H1 (cell line): Measurements from ENCODE around the gene ZNF727. TPM values are rescaled to one million over a fixed set of nuclear protein-coding genes. Genes with fewer than 3 reads are reported as not detected.

ENCODE experiments used
- CTCF ChIA-PET: fragments of 300-600 bp; sonication (Branson Sonifier 250); formaldehyde crosslinking; loops from one replicate; lab custom pipeline; 2021; ENCODE audit not compliant: partially characterized antibody; lab: Charles Lee
- POLR2A ChIA-PET: fragments of 300-600 bp; sonication (Branson Sonifier 250); formaldehyde crosslinking; loops from one replicate; lab custom pipeline; 2021; ENCODE audit warnings: inconsistent platforms; ENCODE audit not compliant: partially characterized antibody; lab: Charles Lee
- DNase-seq, 2 experiments: peaks; one replicate each; pipeline versions ENCODE4 v3.0.0 to v3.0.0-alpha.2; 2010 to 2022; ENCODE audit warnings: low spot score in 2 of 2, low read depth in 1 of 2, mixed read lengths in 1 of 2
- FAIRE-seq: peaks from 2 replicates; lab custom pipeline; 2011; peaks lifted over from hg19 to GRCh38; lab: Jason Lieb, UNC
- H2AFZ ChIP-seq: 2 replicates; pipeline ENCODE4 v1.8.1; 2012; ENCODE audit warnings: low read length, inconsistent platforms
- H2AK5ac ChIP-seq: 2 replicates; pipeline ENCODE4 v1.6.1; 2013; ENCODE audit warnings: low read depth, low read length
- H2BK120ac ChIP-seq: replicated peaks from 2 replicates; pipeline ENCODE3; 2013; ENCODE audit warnings: low read depth, low read length, inconsistent platforms
- H2BK12ac ChIP-seq: 2 replicates; pipeline ENCODE4 v1.6.1; 2013; ENCODE audit warnings: low read depth, low read length
- H2BK15ac ChIP-seq: 2 replicates; pipeline ENCODE4 v1.6.1; 2013; ENCODE audit warnings: low read length
- H2BK20ac ChIP-seq: 2 replicates; pipeline ENCODE4 v1.6.1; 2013; ENCODE audit warnings: low read length
- H2BK5ac ChIP-seq: 2 replicates; pipeline ENCODE4 v1.6.1; 2013; ENCODE audit warnings: low read depth, low read length
- H3K14ac ChIP-seq: 2 replicates; pipeline ENCODE4 v1.6.1; 2013; ENCODE audit warnings: inconsistent platforms; ENCODE audit not compliant: insufficient read length
- H3K18ac ChIP-seq: 2 replicates; pipeline ENCODE4 v1.6.1; 2013; ENCODE audit warnings: low read length; ENCODE audit errors: extremely low read depth
- H3K23ac ChIP-seq: 2 replicates; pipeline ENCODE4 v1.6.1; 2013; ENCODE audit warnings: inconsistent platforms; ENCODE audit not compliant: insufficient read length
- H3K23me2 ChIP-seq: 2 replicates; pipeline ENCODE4 v1.6.1; 2013; ENCODE audit warnings: low read depth, low read length
- H3K27ac ChIP-seq: 2 replicates; pipeline ENCODE4 v1.6.1; 2011; ENCODE audit warnings: low read depth, low read length, inconsistent platforms
- H3K27me3 ChIP-seq, 4 experiments: replicated peaks in 1 of 4; 1 replicate in 1 of 4; 2 replicates in 3 of 4; pipeline versions ENCODE4 v1.6.1 to v1.8.1; 2011 to 2013; ENCODE audit warnings: low read length in 3 of 4, mild to moderate bottlenecking in 3 of 4, inconsistent platforms in 2 of 4, mixed read lengths in 2 of 4, moderate library complexity in 1 of 4; ENCODE audit not compliant: control insufficient read depth in 3 of 4, insufficient read depth in 3 of 4; ENCODE audit errors: extremely low read depth in 1 of 4
- H3K36me3 ChIP-seq, 4 experiments: 2 replicates each; pipeline versions ENCODE4 v1.6.1 to v1.8.1; 2011 to 2013; ENCODE audit warnings: mild to moderate bottlenecking in 4 of 4, low read length in 3 of 4, moderate library complexity in 2 of 4, control low read depth in 1 of 4, inconsistent platforms in 1 of 4; ENCODE audit not compliant: insufficient read depth in 4 of 4, control insufficient read depth in 2 of 4
- H3K4ac ChIP-seq: replicated peaks from 2 replicates; pipeline ENCODE3; 2013; ENCODE audit warnings: low read length, low read depth, mixed read lengths, inconsistent platforms; ENCODE audit not compliant: insufficient read length
- H3K4me1 ChIP-seq, 4 experiments: replicated peaks in 1 of 4; 1 replicate in 1 of 4; 2 replicates in 3 of 4; pipeline versions ENCODE4 v1.6.1 to v1.8.1; 2011 to 2013; ENCODE audit warnings: low read length in 3 of 4, inconsistent platforms in 2 of 4, mixed read lengths in 1 of 4; ENCODE audit not compliant: insufficient read depth in 4 of 4, control insufficient read depth in 3 of 4
- H3K4me2 ChIP-seq, 2 experiments: 2 replicates each; pipeline versions ENCODE4 v1.6.1 to v1.8.1; 2011 to 2013; ENCODE audit warnings: low read depth in 2 of 2, low read length in 2 of 2, control low read depth in 1 of 2, inconsistent platforms in 1 of 2, mild to moderate bottlenecking in 1 of 2; ENCODE audit not compliant: insufficient read depth in 1 of 2
- H3K4me3 ChIP-seq, 4 experiments: fragments of 200-600, 300-600 bp in 1 of 4; sonication (generic), shearing (Covaris generic), sonication (Bioruptor Twin) in 1 of 4; 2 replicates each; pipeline versions ENCODE4 v1.5.1 to v1.8.1; 2011 to 2016; ENCODE audit warnings: low read length in 4 of 4, low read depth in 3 of 4, control low read depth in 2 of 4, inconsistent platforms in 2 of 4, mild to moderate bottlenecking in 2 of 4, mixed read lengths in 1 of 4, moderate library complexity in 1 of 4; ENCODE audit not compliant: insufficient read depth in 2 of 4; ENCODE audit errors: extremely low read depth in 1 of 4
- H3K56ac ChIP-seq: replicated peaks from 2 replicates; pipeline ENCODE3; 2013; ENCODE audit warnings: low read depth, mild to moderate bottlenecking, mixed read lengths, low read length, inconsistent platforms; ENCODE audit not compliant: insufficient read length
- H3K79me1 ChIP-seq: 2 replicates; pipeline ENCODE4 v1.6.1; 2013; ENCODE audit warnings: low read depth, low read length, control low read depth
- H3K79me2 ChIP-seq, 2 experiments: 2 replicates each; pipeline versions ENCODE4 v1.6.1 to v1.8.1; 2012 to 2013; ENCODE audit warnings: low read length in 2 of 2, mild to moderate bottlenecking in 2 of 2, inconsistent platforms in 1 of 2; ENCODE audit not compliant: insufficient read depth in 2 of 2, control insufficient read depth in 1 of 2
- H3K9ac ChIP-seq, 4 experiments: replicated peaks in 1 of 4; 1 replicate in 1 of 4; 2 replicates in 3 of 4; pipeline versions ENCODE4 v1.6.1 to v1.8.1; 2011 to 2013; ENCODE audit warnings: low read depth in 3 of 4, low read length in 3 of 4, control low read depth in 2 of 4, mild to moderate bottlenecking in 2 of 4, moderate library complexity in 2 of 4, inconsistent platforms in 1 of 4; ENCODE audit errors: extremely low read depth in 1 of 4
- H3K9me3 ChIP-seq, 2 experiments: 2 replicates each; pipeline versions ENCODE4 v1.6.1 to v1.8.1; 2012 to 2013; ENCODE audit warnings: mild to moderate bottlenecking in 2 of 2, moderate library complexity in 2 of 2, control low read depth in 1 of 2, inconsistent platforms in 1 of 2, low read depth in 1 of 2, low read length in 1 of 2, mixed read lengths in 1 of 2; ENCODE audit not compliant: insufficient read depth in 2 of 2
- H4K20me1 ChIP-seq, 2 experiments: replicated peaks in 1 of 2; 2 replicates each; pipeline versions ENCODE3 to v1.8.1; 2011 to 2013; ENCODE audit warnings: inconsistent platforms in 2 of 2, low read length in 2 of 2, mild to moderate bottlenecking in 1 of 2; ENCODE audit not compliant: insufficient read depth in 2 of 2, control insufficient read depth in 1 of 2
- H4K5ac ChIP-seq: 2 replicates; pipeline ENCODE4 v1.6.1; 2013; ENCODE audit warnings: low read length, low read depth, mixed read lengths, inconsistent platforms; ENCODE audit not compliant: insufficient read length
- H4K8ac ChIP-seq: 2 replicates; pipeline ENCODE4 v1.8.0; 2013; ENCODE audit warnings: mild to moderate bottlenecking, moderate library complexity, low read length, inconsistent platforms; ENCODE audit not compliant: insufficient read depth; ENCODE audit errors: extremely low read depth
- H4K91ac ChIP-seq: replicated peaks from 2 replicates; pipeline ENCODE3; 2013; ENCODE audit warnings: low read length, mixed read lengths, inconsistent platforms; ENCODE audit not compliant: insufficient read length
- CREB1 ChIP-seq: IDR thresholded peaks from 2 replicates; pipeline ENCODE4 v1.6.1; 2012; ENCODE audit warnings: inconsistent platforms
- MAFK ChIP-seq: IDR thresholded peaks from 2 replicates; pipeline ENCODE4 v1.6.1; 2012; ENCODE audit warnings: low read depth, mild to moderate bottlenecking, improper control_type of control experiment, low read length
- SP2 ChIP-seq: IDR thresholded peaks from 2 replicates; pipeline ENCODE4 v1.6.1; 2012; ENCODE audit warnings: mild to moderate bottlenecking, low read length, inconsistent platforms
- SUZ12 ChIP-seq: fragments of 200-600 bp; sonication (generic); IDR thresholded peaks from 2 replicates; pipeline ENCODE4 v1.6.1; 2012; ENCODE audit warnings: mild to moderate bottlenecking, inconsistent platforms, low read length, moderate library complexity, mixed read lengths
- WGBS, 2 experiments: shearing (Covaris generic) in 1 of 2; methylation state at CpG; one replicate each; pipeline versions ENCODE4 v1.1.6 to v1.1.7; 2013 to 2015; ENCODE audit warnings: low lambda C conversion rate in 2 of 2, mixed read lengths in 2 of 2, inconsistent platforms in 1 of 2, low coverage in 1 of 2, missing lambda C conversion rate in 1 of 2; ENCODE audit not compliant: insufficient replicate concordance in 2 of 2, insufficient coverage in 1 of 2, insufficient read length in 1 of 2; ENCODE audit errors: extremely low coverage in 1 of 2, missing lambda C conversion rate in 1 of 2; 5-methylcytosine and 5-hydroxymethylcytosine counted together
- polyA plus RNA-seq, 7 experiments: library from polyadenylated mRNA; depleted of rRNA in 3 of 7; stranded (reverse) in 5 of 7; unstranded in 2 of 7; fragments of >200 nt in 5 of 7; fragments of 200-250 nt in 2 of 7; gene quantifications; 1 replicate in 5 of 7; 2 replicates in 1 of 7; 4 replicates in 1 of 7; pipeline versions ENCODE4 v1.2.1 to v1.2.3, GENCODE V29; 2011 to 2013; ENCODE audit warnings: missing spikeins in 2 of 7, mixed read lengths in 2 of 7
- total RNA-seq: library from RNA; stranded (reverse); fragmentation: NEBNext Ultra II Directional; extraction: Animal tissue kit (Norgen Biotek cat#: 25700); gene quantifications from 2 replicates; pipeline ENCODE4 v1.2.1, GENCODE V29; 2021

Gene ZNF727
- total and polyA plus RNA-seq, 2 of the 8 experiments (the other 6 are each of a cell fraction or from before 2014, with no cell fraction given) = not detected

- no peak overlapping the region for H3K27ac ChIP-seq
- H3K9ac ChIP-seq = no peak overlapping the region
- H3K23ac ChIP-seq = no peak overlapping the region
- peaks cover 62 to 72% of the 10 kb centered on the region in 2 experiments for H3K9me3 ChIP-seq
- 60% methylated on average over 3 of the region's 3 CpGs; no CpG with 5 or more reads in 1 of the 2 experiments for WGBS, 2 experiments
- H2AK5ac ChIP-seq = no peak overlapping the region
- H2BK15ac ChIP-seq = no peak overlapping the region
- no peak overlapping the region for H3K14ac ChIP-seq
- H3K18ac ChIP-seq = no peak overlapping the region
- H2BK20ac ChIP-seq = no peak overlapping the region
- H3K4me3 ChIP-seq = no peak overlapping the region
- no peaks in the 10 kb centered on the region for H4K20me1 ChIP-seq
- no peak overlapping the region for H2BK5ac ChIP-seq
- no peaks in the 10 kb centered on the region for H3K4me1 ChIP-seq
- no peak overlapping the region for H4K5ac ChIP-seq
- no peak overlapping the region for H3K56ac ChIP-seq
- no peak overlapping the region for H3K4ac ChIP-seq
- H4K8ac ChIP-seq = no peak overlapping the region
- no peak overlapping the region for H2AFZ ChIP-seq
- H4K91ac ChIP-seq = no peak overlapping the region
- no peak overlapping the region for H2BK12ac ChIP-seq
- no peak overlapping the region for H2BK120ac ChIP-seq
- H3K23me2 ChIP-seq = no peaks in the 10 kb centered on the region
- POLR2A ChIA-PET = no interaction called here
- no peak overlapping the region for H3K4me2 ChIP-seq
- FAIRE-seq = no peak
- TF ChIP-seq MAFK (no peak), SP2 (no peak), CREB1 (no peak), SUZ12 (no peak)
- TF ChIP-seq, all 59 proteins: peak for 0
- Histone ChIP-seq H3K27me3 (no peaks in the 10 kb centered on the region), H3K36me3 (no peaks in the 10 kb centered on the region), H3K79me2 (no peaks in the 10 kb centered on the region), H3K79me1 (no peaks in the 10 kb centered on the region)
- DNase-seq = no peak
- CTCF ChIA-PET = no interaction called here
These were observed 42.3 kb downstream of the ZNF727 start for GRCh38 chr7:64087501-64087900.
